HEK293 (cell line): ENCODE results near the gene CEPT1.

ENCODE experiments used
- CTCF ChIP-seq: fragments of 450-650 bp; formaldehyde crosslinking; IDR thresholded peaks from 2 replicates; pipeline ENCODE4 v1.5.1; 2016; ENCODE audit warnings: missing biosample characterization, missing genetic modification characterization
- KLF16 ChIP-seq: fragments of 450-650 bp; formaldehyde crosslinking; IDR thresholded peaks from 2 replicates; pipeline ENCODE4 v1.5.1; 2017; ENCODE audit warnings: missing biosample characterization, missing genetic modification characterization
- YY1 ChIP-seq: fragments of 450-650 bp; formaldehyde crosslinking; IDR thresholded peaks from 2 replicates; pipeline ENCODE4 v1.5.1; 2018; ENCODE audit warnings: missing biosample characterization, missing genetic modification characterization
- ZNF274 ChIP-seq, 2 experiments: fragments of 200-500 bp in 1 of 2; fragments of 450-650 bp in 1 of 2; sonication (Bioruptor generic) in 1 of 2; formaldehyde crosslinking in 1 of 2; IDR thresholded peaks; 2 replicates each; pipeline versions ENCODE4 v1.5.1 to v1.6.1; 2014 to 2016; ENCODE audit warnings: borderline replicate concordance in 1 of 2, inconsistent platforms in 1 of 2, low read length in 1 of 2, missing biosample characterization in 1 of 2, missing genetic modification characterization in 1 of 2
- ZNF350 ChIP-seq: fragments of 450-650 bp; formaldehyde crosslinking; IDR thresholded peaks from 2 replicates; pipeline ENCODE4 v1.5.0; 2017; ENCODE audit warnings: missing biosample characterization, mild to moderate bottlenecking, missing genetic modification characterization
- ZNF513 ChIP-seq: fragments of 450-650 bp; IDR thresholded peaks from 2 replicates; pipeline ENCODE4 v1.5.1; 2018; ENCODE audit warnings: missing biosample characterization, missing genetic modification characterization
- ZNF639 ChIP-seq: fragments of 450-650 bp; formaldehyde crosslinking; IDR thresholded peaks from 2 replicates; pipeline ENCODE4 v1.5.1; 2016; ENCODE audit warnings: missing biosample characterization, missing genetic modification characterization
- ZNF777 ChIP-seq: fragments of 450-650 bp; formaldehyde crosslinking; IDR thresholded peaks from 2 replicates; pipeline ENCODE4 v1.5.1; 2017; ENCODE audit warnings: missing biosample characterization, missing genetic modification characterization, borderline replicate concordance
- ZSCAN30 ChIP-seq: fragments of 450-650 bp; IDR thresholded peaks from 2 replicates; pipeline ENCODE4 v1.5.1; 2018; ENCODE audit warnings: missing biosample characterization, mild to moderate bottlenecking, missing genetic modification characterization, moderate library complexity

GRCh38 chr1:111220302-111220890, 80.4 kb downstream of the CEPT1 start:
- no peak for TF ChIP-seq CTCF
- TF ChIP-seq ZNF777 (tag by site-specific recombination) = no peak
- TF ChIP-seq YY1 (tag by site-specific recombination) = no peak
- TF ChIP-seq ZNF274 (IDR thresholded peaks at IDR 0.05; ENCODE audit: low read length) = no peak
- no peak for TF ChIP-seq ZNF274 (tag by site-specific recombination; IDR thresholded peaks at IDR 0.05; ENCODE audit: borderline replicate concordance)
- no peak for TF ChIP-seq ZNF350 (tag by site-specific recombination)
- TF ChIP-seq ZNF639 (tag by site-specific recombination) = no peak
- no peak for TF ChIP-seq ZNF513
- TF ChIP-seq ZSCAN30 = no peak
- TF ChIP-seq KLF16 (tag by site-specific recombination) = no peak
